Endodermal cell (in vitro differentiated cells): ENCODE measurements around the gene SLC37A4. TPM values are rescaled to one million over a fixed set of nuclear protein-coding genes. Genes with fewer than 3 reads are reported as not detected.

ENCODE experiments used
- DNase-seq: peaks from one replicate; pipeline ENCODE4 v3.0.0-alpha.2; 2017
- H3K27ac ChIP-seq: 2 replicates; pipeline ENCODE4 v1.5.1; 2013; ENCODE audit warnings: mild to moderate bottlenecking, low read depth, low read length, moderate library complexity
- H3K27me3 ChIP-seq: 2 replicates; pipeline ENCODE4 v1.6.1; 2013; ENCODE audit warnings: mild to moderate bottlenecking, low read length, moderate library complexity; ENCODE audit not compliant: insufficient read depth, control insufficient read depth, poor library complexity, severe bottlenecking
- H3K36me3 ChIP-seq: 2 replicates; pipeline ENCODE4 v1.7.0; 2013; ENCODE audit warnings: mild to moderate bottlenecking, low read length, moderate library complexity; ENCODE audit not compliant: control insufficient read depth, insufficient read depth
- H3K4me1 ChIP-seq: one replicate; pipeline ENCODE4 v1.7.0; 2013; ENCODE audit warnings: low read length; ENCODE audit not compliant: control insufficient read depth, insufficient read depth
- H3K4me3 ChIP-seq: 2 replicates; pipeline ENCODE4 v1.5.1; 2013; ENCODE audit warnings: mild to moderate bottlenecking, low read length, moderate library complexity
- H3K9ac ChIP-seq: 2 replicates; pipeline ENCODE4 v1.6.1; 2013; ENCODE audit warnings: mild to moderate bottlenecking, low read length, moderate library complexity; ENCODE audit not compliant: poor library complexity, severe bottlenecking; ENCODE audit errors: extremely low read depth
- H3K9me3 ChIP-seq: 2 replicates; pipeline ENCODE4 v1.6.1; 2013; ENCODE audit warnings: mild to moderate bottlenecking, low read length, moderate library complexity; ENCODE audit not compliant: control insufficient read depth
- H3K27ac Mint-ChIP-seq: 2 replicates; pipeline ENCODE4 v1.8.0; 2020; ENCODE audit warnings: mixed read lengths
- H3K27me3 Mint-ChIP-seq: 2 replicates; pipeline ENCODE4 v1.8.0; 2021; ENCODE audit warnings: mild to moderate bottlenecking, mixed read lengths; ENCODE audit not compliant: insufficient read depth
- H3K36me3 Mint-ChIP-seq: 2 replicates; pipeline ENCODE4 v1.8.0; 2020; ENCODE audit warnings: low read depth, mixed read lengths
- H3K4me1 Mint-ChIP-seq: 2 replicates; pipeline ENCODE4 v1.8.0; 2020; ENCODE audit warnings: mixed read lengths
- H3K4me3 Mint-ChIP-seq: 2 replicates; pipeline ENCODE4 v1.8.0; 2020; ENCODE audit warnings: mild to moderate bottlenecking, moderate library complexity, mixed read lengths
- H3K9me3 Mint-ChIP-seq: 2 replicates; pipeline ENCODE4 v1.8.0; 2020; ENCODE audit warnings: mild to moderate bottlenecking, mixed read lengths
- CTCF ChIP-seq: fragments of 200-600 bp; sonication (generic); conservative IDR thresholded peaks from 2 replicates; pipeline ENCODE4 v1.5.0; 2021; ENCODE audit warnings: antibody characterized with exemption, mild to moderate bottlenecking
- WGBS, 2 experiments: methylation state at CpG; one replicate each; pipeline versions ENCODE4 v1.1.5 to v1.1.7; 2013; ENCODE audit warnings: missing lambda C conversion rate in 2 of 2, mixed read lengths in 1 of 2; ENCODE audit not compliant: insufficient coverage in 1 of 2, insufficient read length in 1 of 2; 5-methylcytosine and 5-hydroxymethylcytosine counted together
- total RNA-seq, 2 donors: library from RNA; stranded (reverse); fragmentation: NEBNext Ultra II Directional in 1 of 2; extraction: Animal tissue kit (Norgen Biotek cat#: 25700) in 1 of 2; gene quantifications; 2 replicates in 1 of 2; 3 replicates in 1 of 2; pipeline ENCODE4 v1.2.1, GENCODE V29; 2021

SLC37A4 gene
- total RNA-seq, 2 donors from 2014 or later: 63.6 to 75.3 TPM

- Histone ChIP-seq H3K4me3 (no peak overlapping the region), H3K27me3 (no peaks in the 10 kb centered on the region), H3K9me3 (no peaks in the 10 kb centered on the region), H3K36me3 (peaks cover 98% of the 10 kb centered on the region), H3K9ac (no peak overlapping the region), H3K27ac (no peak overlapping the region), H3K4me1 (no peaks in the 10 kb centered on the region)
- Mint-ChIP-seq H3K27ac (no peak overlapping the region), H3K9me3 (no peaks in the 10 kb centered on the region), H3K36me3 (peaks cover 88% of the 10 kb centered on the region), H3K27me3 (no peaks in the 10 kb centered on the region), H3K4me3 (no peak overlapping the region), H3K4me1 (peaks cover 9% of the 10 kb centered on the region)
- TF ChIP-seq CTCF: no peak
- DNase-seq: no peak
- 94 to 98% methylated on average over 8 to 9 of the region's 9 CpGs for WGBS, 2 experiments
Observed at GRCh38 chr11:119048644-119049043, 18.0 kb upstream of the SLC37A4 start.

- Histone ChIP-seq H3K27me3 (no peaks in the 10 kb centered on the region), H3K9ac (no peak overlapping the region), H3K4me3 (no peak overlapping the region), H3K9me3 (no peaks in the 10 kb centered on the region), H3K27ac (no peak overlapping the region), H3K4me1 (no peaks in the 10 kb centered on the region), H3K36me3 (peaks cover 84% of the 10 kb centered on the region)
- TF ChIP-seq CTCF: no peak
- WGBS, 2 experiments: 93 to 94% methylated on average over 6 of the region's 6 CpGs
- Mint-ChIP-seq H3K36me3 (peaks cover 76% of the 10 kb centered on the region), H3K4me1 (peaks cover 9% of the 10 kb centered on the region), H3K9me3 (no peaks in the 10 kb centered on the region), H3K27me3 (no peaks in the 10 kb centered on the region), H3K27ac (no peak overlapping the region), H3K4me3 (no peak overlapping the region)
- no peak for DNase-seq
Observed at GRCh38 chr11:119047205-119047604, 16.5 kb upstream of the SLC37A4 start.

- Histone ChIP-seq H3K27ac (no peak overlapping the region), H3K9ac (no peak overlapping the region), H3K27me3 (no peaks in the 10 kb centered on the region), H3K36me3 (peaks cover 77% of the 10 kb centered on the region), H3K4me1 (no peaks in the 10 kb centered on the region), H3K9me3 (no peaks in the 10 kb centered on the region), H3K4me3 (no peak overlapping the region)
- WGBS, 2 experiments: 94% methylated on average over 6 of the region's 6 CpGs
- Mint-ChIP-seq H3K9me3 (no peaks in the 10 kb centered on the region), H3K4me3 (no peak overlapping the region), H3K36me3 (peaks cover 69% of the 10 kb centered on the region), H3K4me1 (peaks cover 9% of the 10 kb centered on the region), H3K27ac (no peak overlapping the region), H3K27me3 (no peaks in the 10 kb centered on the region)
- DNase-seq: no peak
- no peak for TF ChIP-seq CTCF
Observed at GRCh38 chr11:119046489-119046888, 15.8 kb upstream of the SLC37A4 start.
